Liver (tissue), 9 donors: ENCODE results near the gene FNBP1. TPM values are rescaled to one million over a fixed set of nuclear protein-coding genes. Genes with fewer than 3 reads are reported as not detected.
A peak's percentile ranks its signal among the peaks of the same experiment; 100 is the strongest.

Experiments
- DNase-seq: peaks from one replicate; pipeline ENCODE4 v3.0.0-alpha.2; 2017; ENCODE audit warnings: low spot score
- H3K27ac ChIP-seq, 2 donors: one replicate each; pipeline ENCODE4 v1.7.0; 2013; ENCODE audit warnings: inconsistent platforms in 2 of 2, low read length in 2 of 2, control low read depth in 1 of 2, low read depth in 1 of 2, mild to moderate bottlenecking in 1 of 2
- H3K27me3 ChIP-seq, 4 donors: one replicate each; pipeline versions ENCODE4 v1.6.1 to v1.7.0; 2013; ENCODE audit warnings: low read length in 3 of 4, inconsistent platforms in 1 of 4, mild to moderate bottlenecking in 1 of 4, moderate library complexity in 1 of 4; ENCODE audit not compliant: control insufficient read depth in 4 of 4, insufficient read depth in 4 of 4
- H3K36me3 ChIP-seq, 4 donors: one replicate each; pipeline versions ENCODE4 v1.6.1 to v1.7.0; 2013; ENCODE audit warnings: low read length in 3 of 4, mild to moderate bottlenecking in 3 of 4, low read depth in 1 of 4, moderate library complexity in 1 of 4; ENCODE audit not compliant: control insufficient read depth in 4 of 4, insufficient read depth in 3 of 4
- H3K4me1 ChIP-seq, 4 donors: one replicate each; pipeline versions ENCODE4 v1.6.1 to v1.7.0; 2013; ENCODE audit warnings: low read length in 3 of 4, mild to moderate bottlenecking in 3 of 4, moderate library complexity in 1 of 4; ENCODE audit not compliant: control insufficient read depth in 4 of 4, insufficient read depth in 4 of 4
- H3K4me3 ChIP-seq, 3 donors: one replicate each; pipeline versions ENCODE4 v1.6.1 to v1.7.0; 2013; ENCODE audit warnings: low read length in 3 of 3, control low read depth in 1 of 3, low read depth in 1 of 3, mild to moderate bottlenecking in 1 of 3
- H3K9ac ChIP-seq, 2 donors: one replicate each; pipeline ENCODE4 v1.7.0; 2013; ENCODE audit warnings: low read length in 2 of 2, mild to moderate bottlenecking in 2 of 2, moderate library complexity in 2 of 2, control low read depth in 1 of 2, low read depth in 1 of 2
- H3K9me3 ChIP-seq, 4 donors: one replicate each; pipeline versions ENCODE4 v1.6.1 to v1.7.0; 2013; ENCODE audit warnings: low read length in 3 of 4; ENCODE audit not compliant: control insufficient read depth in 4 of 4
- ATF3 ChIP-seq: IDR thresholded peaks from 2 replicates; pipeline ENCODE4 v1.6.1; 2016; ENCODE audit warnings: antibody characterized with exemption
- CTCF ChIP-seq: fragments of 150-350 bp; IDR thresholded peaks from 2 replicates; pipeline ENCODE4 v1.5.1; 2017; ENCODE audit warnings: improper control_type of control experiment, low read depth, low read length; ENCODE audit not compliant: missing input control
- EGR1 ChIP-seq, 2 donors: IDR thresholded peaks; 2 replicates each; pipeline ENCODE4 v1.6.1; 2016 to 2018; ENCODE audit warnings: antibody characterized with exemption in 2 of 2, low read depth in 2 of 2
- FOXA2 ChIP-seq: IDR thresholded peaks from 2 replicates; pipeline ENCODE4 v1.6.1; 2016; ENCODE audit warnings: antibody characterized with exemption
- GABPA ChIP-seq, 2 donors: IDR thresholded peaks in 1 of 2; conservative IDR thresholded peaks in 1 of 2; 2 replicates each; pipeline ENCODE4 v1.6.1; 2016; ENCODE audit warnings: antibody characterized with exemption in 2 of 2, mild to moderate bottlenecking in 1 of 2, moderate library complexity in 1 of 2
- HNF4A ChIP-seq, 2 donors: conservative IDR thresholded peaks; 2 replicates each; pipeline ENCODE4 v1.6.1; 2016; ENCODE audit warnings: antibody characterized with exemption in 2 of 2, mild to moderate bottlenecking in 2 of 2
- HNF4G ChIP-seq: IDR thresholded peaks from 2 replicates; pipeline ENCODE4 v1.6.1; 2016; ENCODE audit warnings: antibody characterized with exemption
- JUND ChIP-seq, 2 donors: IDR thresholded peaks; 2 replicates each; pipeline ENCODE4 v1.6.1; 2016; ENCODE audit warnings: antibody characterized with exemption in 2 of 2
- MAX ChIP-seq: IDR thresholded peaks from 2 replicates; pipeline ENCODE4 v1.6.1; 2016; ENCODE audit warnings: antibody characterized with exemption
- RAD21 ChIP-seq, 2 donors: IDR thresholded peaks; 2 replicates each; pipeline ENCODE4 v1.6.1; 2016; ENCODE audit warnings: antibody characterized with exemption in 2 of 2, mild to moderate bottlenecking in 2 of 2
- REST ChIP-seq: IDR thresholded peaks from 2 replicates; pipeline ENCODE4 v1.6.1; 2016; ENCODE audit warnings: antibody characterized with exemption, mild to moderate bottlenecking
- RXRA ChIP-seq, 2 donors: IDR thresholded peaks; 2 replicates each; pipeline ENCODE4 v1.6.1; 2017 to 2018; ENCODE audit warnings: antibody characterized with exemption in 2 of 2, mild to moderate bottlenecking in 1 of 2
- SP1 ChIP-seq: IDR thresholded peaks from 2 replicates; pipeline ENCODE4 v1.6.1; 2018; ENCODE audit warnings: antibody characterized with exemption, mild to moderate bottlenecking
- TAF1 ChIP-seq: conservative IDR thresholded peaks from 2 replicates; pipeline ENCODE4 v1.6.1; 2016; ENCODE audit warnings: antibody characterized with exemption, mild to moderate bottlenecking
- ZBTB33 ChIP-seq: IDR thresholded peaks from 2 replicates; pipeline ENCODE4 v1.6.1; 2016; ENCODE audit warnings: antibody characterized with exemption
- WGBS: extraction: QIAGEN DNeasy Blood & Tissue Kit; methylation state at CpG from one replicate; pipeline ENCODE4 v1.1.7; 2013; 5-methylcytosine and 5-hydroxymethylcytosine counted together
- polyA plus RNA-seq, 2 donors: library from polyadenylated mRNA; stranded (reverse) in 1 of 2; unstranded in 1 of 2; fragments of 200-250 nt in 1 of 2; fragments of >200 nt in 1 of 2; fragmentation: Nextera tagmentation in 1 of 2; extraction: Ambion mirVana in 1 of 2; gene quantifications; one replicate each; pipeline versions ENCODE4 v1.2.1 to v1.2.3, GENCODE V29; 2013 to 2015
- total RNA-seq, 2 donors: library from RNA; depleted of rRNA; stranded (reverse); fragments of >200 nt; gene quantifications; one replicate each; pipeline ENCODE4 v1.2.3, GENCODE V29; 2014
- donor health status: healthy.
- donor health status: healthy.
- donor health status: healthy.
- donor health status: healthy.
- donor health status: healthy.

FNBP1 gene
- total and polyA plus RNA-seq, 4 donors: 6.6 to 15.6 (median 12.3) TPM

GRCh38 chr9:129988607-129989361, 54.2 kb downstream of the FNBP1 start:
- no peak for TF ChIP-seq EGR1 (IDR thresholded peaks at IDR 0.05; ENCODE audit: low read depth in 2 of 2)
- peak in 1 of 2 donors; percentile 4 for TF ChIP-seq RAD21 (IDR thresholded peaks at IDR 0.05)
- peak in 1 of 2 donors; percentile 36 for TF ChIP-seq RXRA (IDR thresholded peaks at IDR 0.05)
- TF ChIP-seq CTCF: no peak
- no peak for TF ChIP-seq TAF1
- TF ChIP-seq JUND (IDR thresholded peaks at IDR 0.05): no peak
- TF ChIP-seq HNF4G: no peak
- TF ChIP-seq GABPA (IDR thresholded peaks at IDR 0.05 in 1 of 2, conservative IDR thresholded peaks at IDR 0.05 in 1 of 2): no peak
- peak; percentile 74 for TF ChIP-seq FOXA2
- no peak for TF ChIP-seq REST
- peak in 1 of 2 donors; percentile 26 for TF ChIP-seq HNF4A (conservative IDR thresholded peaks at IDR 0.05)
- no peak for TF ChIP-seq MAX
- Histone ChIP-seq H3K4me1 (no peaks in the 10 kb centered on the region), H3K4me3 (no peak overlapping the region), H3K36me3 (peaks cover 0 to 4% (median 0%) of the 10 kb centered on the region in 4 donors), H3K27me3 (no peaks in the 10 kb centered on the region), H3K27ac (no peak overlapping the region), H3K9me3 (no peaks in the 10 kb centered on the region), H3K9ac (no peak overlapping the region)
- WGBS: 75% methylated on average over 9 of the region's 9 CpGs
- DNase-seq: no peak

GRCh38 chr9:129987941-129988340, 55.0 kb downstream of the FNBP1 start:
- Histone ChIP-seq H3K27ac (no peak overlapping the region), H3K36me3 (peaks cover 0 to 4% (median 0%) of the 10 kb centered on the region in 4 donors), H3K4me1 (no peaks in the 10 kb centered on the region), H3K27me3 (no peaks in the 10 kb centered on the region), H3K9ac (no peak overlapping the region), H3K9me3 (no peaks in the 10 kb centered on the region), H3K4me3 (no peak overlapping the region)
- DNase-seq: no peak
- TF ChIP-seq EGR1 (IDR thresholded peaks at IDR 0.05; ENCODE audit: low read depth in 2 of 2): no peak
- no peak for TF ChIP-seq ATF3
- TF ChIP-seq SP1: no peak
- TF ChIP-seq ZBTB33: no peak
- no peak for TF ChIP-seq GABPA (IDR thresholded peaks at IDR 0.05 in 1 of 2, conservative IDR thresholded peaks at IDR 0.05 in 1 of 2)
- 94% methylated on average over 1 of the region's 1 CpG for WGBS
